ENCODE data around the gene BEND7.

The BEND7 gene

DNA sequence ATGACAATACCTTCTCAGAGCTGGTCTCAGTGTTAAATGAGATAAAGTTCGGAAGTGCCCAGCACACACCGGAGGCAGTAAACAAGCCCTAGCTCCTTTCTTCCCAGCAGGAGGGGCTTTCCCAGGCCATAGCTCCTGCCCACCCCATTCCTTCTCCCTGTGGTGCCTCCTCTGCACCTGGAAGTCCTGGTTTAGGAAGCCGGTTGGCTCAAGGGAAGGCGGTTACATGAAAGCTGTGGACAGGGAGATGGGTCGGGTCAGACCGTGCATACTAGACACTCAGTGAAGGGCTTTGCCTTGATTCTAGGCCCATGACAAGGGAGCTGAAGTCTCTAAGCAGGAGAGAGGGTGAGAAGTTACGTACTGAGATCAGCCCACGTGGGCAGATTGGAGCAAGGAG is 8.6 kb downstream of the BEND7 start:
- no peak overlapping the region for H3K4me3 ChIP-seq (ENCODE audit: low read depth, low read length)
- TF ChIP-seq, protein P1, sequence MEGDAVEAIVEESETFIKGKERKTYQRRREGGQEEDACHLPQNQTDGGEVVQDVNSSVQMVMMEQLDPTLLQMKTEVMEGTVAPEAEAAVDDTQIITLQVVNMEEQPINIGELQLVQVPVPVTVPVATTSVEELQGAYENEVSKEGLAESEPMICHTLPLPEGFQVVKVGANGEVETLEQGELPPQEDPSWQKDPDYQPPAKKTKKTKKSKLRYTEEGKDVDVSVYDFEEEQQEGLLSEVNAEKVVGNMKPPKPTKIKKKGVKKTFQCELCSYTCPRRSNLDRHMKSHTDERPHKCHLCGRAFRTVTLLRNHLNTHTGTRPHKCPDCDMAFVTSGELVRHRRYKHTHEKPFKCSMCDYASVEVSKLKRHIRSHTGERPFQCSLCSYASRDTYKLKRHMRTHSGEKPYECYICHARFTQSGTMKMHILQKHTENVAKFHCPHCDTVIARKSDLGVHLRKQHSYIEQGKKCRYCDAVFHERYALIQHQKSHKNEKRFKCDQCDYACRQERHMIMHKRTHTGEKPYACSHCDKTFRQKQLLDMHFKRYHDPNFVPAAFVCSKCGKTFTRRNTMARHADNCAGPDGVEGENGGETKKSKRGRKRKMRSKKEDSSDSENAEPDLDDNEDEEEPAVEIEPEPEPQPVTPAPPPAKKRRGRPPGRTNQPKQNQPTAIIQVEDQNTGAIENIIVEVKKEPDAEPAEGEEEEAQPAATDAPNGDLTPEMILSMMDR (IDR thresholded peaks at IDR 0.05; ENCODE audit: low read depth, low read length), result no peak

DNA sequence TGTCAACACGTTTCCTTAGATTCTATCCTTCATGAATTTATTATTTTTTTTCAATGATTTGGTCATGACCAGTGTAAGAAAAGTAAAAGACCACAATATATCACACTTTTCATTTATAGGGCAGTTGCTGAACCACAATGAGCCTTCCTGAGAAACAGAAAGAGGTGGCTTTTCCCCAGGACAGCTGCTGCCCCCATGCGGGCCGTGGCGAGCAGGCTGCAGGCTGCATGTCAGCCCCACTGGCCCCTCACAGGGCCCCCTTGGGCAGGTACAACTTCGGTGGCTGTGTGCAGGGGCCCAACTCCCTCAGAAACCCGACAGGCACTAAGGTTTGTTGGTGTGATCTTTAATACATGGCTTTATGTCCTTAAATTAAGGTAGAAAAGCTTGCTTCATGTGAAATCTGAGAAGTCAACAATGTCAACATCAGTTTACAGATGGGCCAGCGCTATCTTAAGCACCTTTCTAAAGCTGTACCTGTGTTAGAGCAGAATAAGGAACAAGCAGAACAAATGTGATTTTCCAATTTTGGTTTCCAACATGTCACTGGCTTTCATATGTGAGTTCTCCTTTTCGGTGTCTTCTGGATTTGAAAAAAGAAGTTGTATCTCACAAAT is 10.6 kb downstream of the BEND7 start:
- TF ChIP-seq, protein P1 (IDR thresholded peaks at IDR 0.05; ENCODE audit: low read depth, low read length), result peak; percentile 25; the same call in 1 of the 2 replicates
- H3K4me3 ChIP-seq (ENCODE audit: low read depth, low read length), result no peak overlapping the region

DNA sequence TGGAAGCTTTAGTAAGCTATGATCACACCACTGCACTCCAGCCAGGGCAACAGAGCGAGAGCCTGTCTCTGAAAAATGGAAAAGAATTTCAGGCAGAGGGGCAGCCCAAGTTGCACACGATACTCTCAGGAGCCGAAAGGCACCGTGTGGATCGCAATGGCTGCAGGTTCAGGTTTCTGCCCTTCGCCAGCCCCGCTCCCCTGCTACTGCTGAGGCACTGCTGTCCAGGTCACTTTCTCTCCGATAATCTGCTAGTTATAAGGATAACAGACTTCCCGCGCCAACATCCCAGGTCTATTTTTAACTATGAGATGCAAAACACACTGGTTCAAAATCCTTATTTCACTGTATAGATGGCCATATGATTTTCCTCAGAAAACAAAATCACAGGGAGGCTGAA is 11.1 kb downstream of the BEND7 start:
- TF ChIP-seq, protein P1 (IDR thresholded peaks at IDR 0.05; ENCODE audit: low read depth, low read length), result no peak
- H3K4me3 ChIP-seq (ENCODE audit: low read depth, low read length), result no peak overlapping the region

DNA sequence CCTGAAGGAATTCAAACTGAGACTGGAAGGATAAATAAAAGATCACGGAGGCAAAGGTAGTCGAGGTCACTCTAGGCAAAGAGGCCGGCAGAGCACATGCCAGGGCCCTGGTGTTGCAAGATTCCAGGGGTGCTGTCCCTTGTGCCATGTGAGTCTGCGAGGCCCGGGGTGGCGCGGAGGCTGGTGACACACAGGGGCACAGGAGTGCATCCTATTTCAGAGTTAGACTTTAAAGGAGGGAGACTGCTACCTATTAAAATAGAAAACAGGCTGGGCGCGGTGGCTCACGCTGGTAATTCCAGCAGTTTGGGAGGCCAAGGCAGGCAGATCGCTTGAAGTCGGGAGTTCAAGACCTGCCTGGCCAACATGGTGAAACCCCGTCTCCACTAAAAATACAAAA is 12.6 kb downstream of the BEND7 start:
- H3K4me3 ChIP-seq (ENCODE audit: low read depth, low read length), result no peak overlapping the region
- TF ChIP-seq, protein P1 (IDR thresholded peaks at IDR 0.05; ENCODE audit: low read depth, low read length), result no peak

DNA sequence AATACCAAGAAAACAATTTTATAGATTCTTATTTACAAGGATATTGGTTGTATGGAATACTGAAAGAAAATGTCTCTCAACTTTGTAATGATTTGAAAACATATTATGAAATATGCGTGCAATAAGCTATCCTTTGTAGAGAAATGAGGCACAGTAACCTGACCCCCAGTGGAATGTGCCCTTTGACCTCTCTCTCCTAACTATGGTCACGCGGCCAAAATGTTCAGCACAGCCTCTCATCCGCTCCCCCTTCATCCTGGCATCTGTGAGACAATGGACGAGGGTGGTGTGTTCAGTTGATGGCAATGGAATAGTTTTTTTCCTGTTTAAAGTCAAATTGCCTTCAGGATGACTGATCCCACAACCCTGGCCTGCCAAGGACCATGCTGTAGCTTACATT is 13.3 kb downstream of the BEND7 start:
- H3K4me3 ChIP-seq (ENCODE audit: low read depth, low read length), result no peak overlapping the region
- TF ChIP-seq, protein P1 (IDR thresholded peaks at IDR 0.05; ENCODE audit: low read depth, low read length), result no peak

DNA sequence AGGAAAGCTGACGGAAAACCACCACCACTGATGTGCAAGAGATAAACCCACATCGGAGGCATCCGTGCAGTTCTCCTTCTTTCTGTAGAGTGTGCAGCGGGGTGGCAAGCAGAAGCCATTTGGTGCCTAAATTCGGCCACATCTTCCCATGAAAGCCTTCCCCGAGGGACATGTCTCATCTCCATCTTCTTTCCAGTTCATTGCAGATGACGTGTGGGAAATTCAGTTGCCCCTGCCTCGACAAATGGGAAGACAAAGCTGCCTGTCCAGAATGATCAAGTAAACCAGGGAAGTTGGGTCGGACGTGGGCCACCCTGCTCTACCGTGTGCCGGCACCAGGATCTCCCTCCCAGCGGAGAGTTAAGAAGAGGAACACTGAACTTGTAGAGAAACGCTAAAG is 14.5 kb downstream of the BEND7 start:
- H3K4me3 ChIP-seq (ENCODE audit: low read depth, low read length), result no peak overlapping the region
- TF ChIP-seq, protein P1 (IDR thresholded peaks at IDR 0.05; ENCODE audit: low read depth, low read length), result no peak

DNA sequence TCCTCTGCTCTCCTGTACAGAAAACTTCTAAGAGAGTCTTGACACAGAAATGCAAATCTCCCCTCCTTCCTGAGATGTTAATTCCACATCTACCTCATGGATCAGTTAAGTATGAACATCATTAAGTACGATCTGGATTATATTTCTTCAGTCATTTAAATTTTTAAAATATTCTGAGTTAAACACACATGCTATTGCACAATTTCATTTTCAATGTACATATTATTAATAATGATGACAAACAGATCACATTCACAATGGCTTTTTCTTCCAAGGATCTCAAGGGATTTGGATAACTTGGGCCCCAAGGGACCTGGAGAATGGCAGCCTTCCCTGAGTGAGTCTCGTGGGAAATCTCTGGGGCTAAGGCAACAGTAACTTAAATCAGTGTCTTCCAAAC is 16.2 kb downstream of the BEND7 start:
- TF ChIP-seq, protein P1 (IDR thresholded peaks at IDR 0.05; ENCODE audit: low read depth, low read length), result no peak
- no peak overlapping the region for H3K4me3 ChIP-seq (ENCODE audit: low read depth, low read length)

Measured in WI38 (cell line).